Bronchial epithelial cell (primary cell): ENCODE results near the gene ZNF648. TPM values are rescaled to one million over a fixed set of nuclear protein-coding genes. Genes with fewer than 3 reads are reported as not detected.

Experiments used
- DNase-seq: peaks from one replicate; pipeline ENCODE4 v3.0.0-alpha.2; 2010; ENCODE audit warnings: low read depth
- FAIRE-seq: peaks from 2 replicates; lab custom pipeline; 2011; peaks lifted over from hg19 to GRCh38; lab: Jason Lieb, UNC
- H3K27me3 ChIP-seq: 2 replicates; pipeline ENCODE4 v1.5.1; 2011; ENCODE audit warnings: low read length; ENCODE audit not compliant: control insufficient read depth, insufficient read depth
- H3K36me3 ChIP-seq: 2 replicates; pipeline ENCODE4 v1.5.1; 2011; ENCODE audit warnings: low read length; ENCODE audit not compliant: control insufficient read depth, insufficient read depth
- H3K4me3 ChIP-seq: 2 replicates; pipeline ENCODE4 v1.5.1; 2011; ENCODE audit warnings: mild to moderate bottlenecking, low read depth, low read length, control low read depth
- total RNA-seq: library from RNA; depleted of rRNA; stranded (reverse); fragments of >200 nt; gene quantifications from 2 replicates; pipeline ENCODE4 v1.2.1, GENCODE V29; 2014
- TF ChIP-seq, protein P1 (sequence below): IDR thresholded peaks from 2 replicates; pipeline ENCODE4 v1.5.1; 2011; ENCODE audit warnings: mild to moderate bottlenecking, moderate library complexity, low read length, control low read depth, inconsistent platforms; ENCODE audit not compliant: insufficient read depth, severe bottlenecking

ZNF648 gene
- total RNA-seq, 1 donor from 2014 or later, result not detected

DNA sequence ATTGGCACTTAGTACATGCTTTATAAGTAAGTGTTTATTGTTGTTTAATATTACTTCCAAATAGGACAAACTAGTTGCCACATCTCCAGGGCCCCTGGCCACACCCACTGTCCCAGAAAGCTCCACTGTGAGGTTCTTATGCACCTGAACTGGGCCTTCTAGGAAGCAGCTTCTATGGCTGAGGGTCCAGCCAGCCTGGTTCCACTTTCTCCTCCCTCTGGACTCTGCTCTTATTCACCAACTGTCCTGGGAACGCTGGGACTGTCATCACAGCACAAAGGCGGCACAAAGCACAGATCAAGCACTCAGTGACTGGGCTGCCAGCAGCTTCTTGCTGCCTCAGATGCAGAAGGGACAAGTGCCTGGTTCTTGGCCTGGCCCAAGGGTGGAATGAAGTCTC is 29.6 kb upstream of the ZNF648 start:
- no peak overlapping the region for H3K4me3 ChIP-seq
- TF ChIP-seq, protein P1, sequence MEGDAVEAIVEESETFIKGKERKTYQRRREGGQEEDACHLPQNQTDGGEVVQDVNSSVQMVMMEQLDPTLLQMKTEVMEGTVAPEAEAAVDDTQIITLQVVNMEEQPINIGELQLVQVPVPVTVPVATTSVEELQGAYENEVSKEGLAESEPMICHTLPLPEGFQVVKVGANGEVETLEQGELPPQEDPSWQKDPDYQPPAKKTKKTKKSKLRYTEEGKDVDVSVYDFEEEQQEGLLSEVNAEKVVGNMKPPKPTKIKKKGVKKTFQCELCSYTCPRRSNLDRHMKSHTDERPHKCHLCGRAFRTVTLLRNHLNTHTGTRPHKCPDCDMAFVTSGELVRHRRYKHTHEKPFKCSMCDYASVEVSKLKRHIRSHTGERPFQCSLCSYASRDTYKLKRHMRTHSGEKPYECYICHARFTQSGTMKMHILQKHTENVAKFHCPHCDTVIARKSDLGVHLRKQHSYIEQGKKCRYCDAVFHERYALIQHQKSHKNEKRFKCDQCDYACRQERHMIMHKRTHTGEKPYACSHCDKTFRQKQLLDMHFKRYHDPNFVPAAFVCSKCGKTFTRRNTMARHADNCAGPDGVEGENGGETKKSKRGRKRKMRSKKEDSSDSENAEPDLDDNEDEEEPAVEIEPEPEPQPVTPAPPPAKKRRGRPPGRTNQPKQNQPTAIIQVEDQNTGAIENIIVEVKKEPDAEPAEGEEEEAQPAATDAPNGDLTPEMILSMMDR, result no peak
- DNase-seq (no peak), FAIRE-seq (no peak)
- H3K27me3 ChIP-seq, result no peaks in the 10 kb centered on the region
- H3K36me3 ChIP-seq, result no peaks in the 10 kb centered on the region

DNA sequence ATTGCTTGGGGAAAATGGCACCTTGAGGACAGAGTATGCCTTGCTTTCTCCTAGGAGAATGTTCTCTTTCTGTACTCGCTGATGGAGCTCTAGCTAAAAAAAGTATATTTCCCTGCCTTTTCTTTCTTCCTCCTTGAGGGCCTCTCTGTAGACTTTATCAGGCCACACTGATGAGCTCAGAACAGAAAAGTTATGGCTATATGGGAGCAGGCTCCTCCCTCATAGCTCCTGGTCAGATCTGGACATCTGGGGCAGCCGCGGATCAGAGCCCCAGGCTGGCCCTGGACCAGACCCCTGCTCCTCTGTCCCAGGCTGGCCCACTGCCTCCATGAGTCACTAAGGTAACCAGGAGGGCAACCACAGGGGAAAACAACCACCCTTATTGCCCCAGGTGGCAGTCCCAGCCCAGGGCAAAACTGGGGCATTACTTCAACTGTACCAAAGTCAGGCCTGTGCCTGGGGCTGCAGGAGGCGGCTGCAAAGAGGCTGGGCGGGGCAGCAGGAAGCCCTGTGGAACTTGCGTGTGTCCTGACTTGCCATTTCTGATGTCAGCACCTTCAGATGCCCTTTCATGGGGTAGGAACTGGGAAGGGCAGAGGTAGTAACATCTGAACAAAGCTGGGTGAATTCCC is 26.3 kb upstream of the ZNF648 start:
- Histone ChIP-seq H3K36me3 (no peaks in the 10 kb centered on the region), H3K4me3 (no peak overlapping the region), H3K27me3 (no peaks in the 10 kb centered on the region)
- TF ChIP-seq, protein P1, result no peak
- FAIRE-seq (peak; percentile 70), DNase-seq (peak; percentile 87)

DNA sequence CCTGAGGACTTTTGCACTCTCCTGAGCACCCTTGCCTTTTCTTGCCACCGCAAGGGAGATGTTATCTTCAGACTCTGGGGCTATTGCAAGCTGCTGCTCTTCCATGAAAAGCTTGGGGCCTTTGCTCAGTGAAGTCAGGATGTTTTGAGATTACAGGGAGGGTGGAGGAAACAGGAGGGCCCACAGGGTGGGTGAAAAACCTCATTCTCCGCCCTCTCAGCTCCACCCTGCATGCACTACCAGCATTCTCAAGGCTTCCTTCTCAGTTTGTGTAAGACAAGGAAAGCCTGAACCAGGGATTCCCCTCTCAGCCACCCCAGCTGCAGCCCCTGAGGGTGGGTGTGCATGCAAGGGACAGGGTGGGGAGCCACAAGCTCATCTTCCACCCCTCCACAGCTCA is 25.8 kb upstream of the ZNF648 start:
- DNase-seq, result no peak
- no peak for FAIRE-seq
- TF ChIP-seq, protein P1, result no peak
- Histone ChIP-seq H3K36me3 (no peaks in the 10 kb centered on the region), H3K4me3 (no peak overlapping the region), H3K27me3 (no peaks in the 10 kb centered on the region)

DNA sequence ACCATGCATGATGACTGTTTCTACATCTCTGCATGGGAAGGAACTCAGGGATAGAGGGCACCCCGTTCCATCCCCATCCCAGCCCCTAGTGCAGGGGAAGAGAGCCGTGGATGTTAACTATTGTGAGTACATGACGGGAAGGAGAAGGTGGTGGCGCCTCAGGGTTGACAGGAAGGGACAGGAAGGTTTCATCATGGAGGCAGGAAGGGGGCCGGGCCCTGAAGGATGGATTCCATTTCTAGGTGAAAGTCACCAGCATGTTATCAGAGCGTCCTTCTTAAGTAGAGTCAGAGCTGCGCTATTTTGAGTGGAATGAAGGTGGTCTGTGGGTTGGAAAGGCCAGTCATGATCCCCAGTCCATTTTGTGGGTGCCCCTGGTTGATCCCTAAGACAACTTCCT is 25.1 kb upstream of the ZNF648 start:
- Histone ChIP-seq H3K4me3 (no peak overlapping the region), H3K36me3 (no peaks in the 10 kb centered on the region), H3K27me3 (no peaks in the 10 kb centered on the region)
- FAIRE-seq, result no peak
- TF ChIP-seq, protein P1, result no peak
- no peak for DNase-seq

DNA sequence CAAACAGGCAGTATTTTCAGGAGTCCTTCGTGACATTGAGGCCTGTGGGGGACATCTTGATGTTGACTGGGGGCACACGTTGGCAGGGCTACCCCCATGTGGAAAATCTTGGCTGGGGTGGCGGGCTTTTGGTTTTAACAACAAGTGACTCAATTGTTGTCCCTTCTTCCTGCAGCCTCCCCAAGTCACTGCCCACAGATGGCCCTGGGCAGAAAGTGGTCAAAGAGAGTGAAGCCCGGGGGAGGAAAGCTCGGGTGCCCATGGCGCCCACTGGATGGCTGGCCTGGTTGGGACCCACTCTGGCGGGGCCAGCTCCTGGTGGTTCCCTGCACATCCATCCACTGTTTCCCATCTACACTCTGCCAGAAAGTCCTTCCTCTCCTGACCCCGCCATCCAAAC is 24.6 kb upstream of the ZNF648 start:
- FAIRE-seq (no peak), DNase-seq (no peak)
- TF ChIP-seq, protein P1, result no peak
- no peak overlapping the region for H3K4me3 ChIP-seq
- H3K36me3 ChIP-seq, result no peaks in the 10 kb centered on the region
- H3K27me3 ChIP-seq, result no peaks in the 10 kb centered on the region

DNA sequence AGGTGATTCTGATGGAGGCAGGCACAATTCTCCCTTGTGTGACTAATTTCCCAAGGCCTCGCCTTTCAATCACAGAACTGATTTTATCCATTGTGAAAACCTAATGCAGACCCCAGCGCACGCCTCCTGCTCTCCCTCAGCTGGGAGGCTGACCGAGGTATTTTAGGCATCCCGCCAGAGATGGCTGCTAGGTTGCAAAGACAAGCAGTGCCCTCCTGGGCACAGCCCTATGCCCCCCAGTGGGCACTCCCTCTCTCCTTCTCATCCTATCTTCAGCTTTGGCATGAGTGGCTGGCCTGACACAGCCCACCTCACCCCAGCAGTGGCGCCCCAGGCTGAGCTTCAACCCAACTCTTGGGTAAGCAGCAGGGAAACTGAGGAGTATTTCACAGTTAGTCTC is 24.2 kb upstream of the ZNF648 start:
- no peaks in the 10 kb centered on the region for H3K36me3 ChIP-seq
- TF ChIP-seq, protein P1, result no peak
- H3K4me3 ChIP-seq, result no peak overlapping the region
- DNase-seq (no peak), FAIRE-seq (no peak)
- no peaks in the 10 kb centered on the region for H3K27me3 ChIP-seq
